ENCODE data around the gene FAM169A.
A peak's percentile ranks its signal among the peaks of the same experiment; 100 is the strongest.
"Not testable (repeated sequence)": the region's sequence is repeated elsewhere in the genome, so short reads cannot be mapped to it uniquely, and the experiment has no call there.

The FAM169A gene, protein sequence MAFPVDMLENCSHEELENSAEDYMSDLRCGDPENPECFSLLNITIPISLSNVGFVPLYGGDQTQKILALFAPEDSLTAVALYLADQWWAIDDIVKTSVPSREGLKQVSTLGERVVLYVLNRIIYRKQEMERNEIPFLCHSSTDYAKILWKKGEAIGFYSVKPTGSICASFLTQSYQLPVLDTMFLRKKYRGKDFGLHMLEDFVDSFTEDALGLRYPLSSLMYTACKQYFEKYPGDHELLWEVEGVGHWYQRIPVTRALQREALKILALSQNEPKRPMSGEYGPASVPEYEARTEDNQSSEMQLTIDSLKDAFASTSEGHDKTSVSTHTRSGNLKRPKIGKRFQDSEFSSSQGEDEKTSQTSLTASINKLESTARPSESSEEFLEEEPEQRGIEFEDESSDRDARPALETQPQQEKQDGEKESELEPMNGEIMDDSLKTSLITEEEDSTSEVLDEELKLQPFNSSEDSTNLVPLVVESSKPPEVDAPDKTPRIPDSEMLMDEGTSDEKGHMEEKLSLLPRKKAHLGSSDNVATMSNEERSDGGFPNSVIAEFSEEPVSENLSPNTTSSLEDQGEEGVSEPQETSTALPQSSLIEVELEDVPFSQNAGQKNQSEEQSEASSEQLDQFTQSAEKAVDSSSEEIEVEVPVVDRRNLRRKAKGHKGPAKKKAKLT

DNA sequence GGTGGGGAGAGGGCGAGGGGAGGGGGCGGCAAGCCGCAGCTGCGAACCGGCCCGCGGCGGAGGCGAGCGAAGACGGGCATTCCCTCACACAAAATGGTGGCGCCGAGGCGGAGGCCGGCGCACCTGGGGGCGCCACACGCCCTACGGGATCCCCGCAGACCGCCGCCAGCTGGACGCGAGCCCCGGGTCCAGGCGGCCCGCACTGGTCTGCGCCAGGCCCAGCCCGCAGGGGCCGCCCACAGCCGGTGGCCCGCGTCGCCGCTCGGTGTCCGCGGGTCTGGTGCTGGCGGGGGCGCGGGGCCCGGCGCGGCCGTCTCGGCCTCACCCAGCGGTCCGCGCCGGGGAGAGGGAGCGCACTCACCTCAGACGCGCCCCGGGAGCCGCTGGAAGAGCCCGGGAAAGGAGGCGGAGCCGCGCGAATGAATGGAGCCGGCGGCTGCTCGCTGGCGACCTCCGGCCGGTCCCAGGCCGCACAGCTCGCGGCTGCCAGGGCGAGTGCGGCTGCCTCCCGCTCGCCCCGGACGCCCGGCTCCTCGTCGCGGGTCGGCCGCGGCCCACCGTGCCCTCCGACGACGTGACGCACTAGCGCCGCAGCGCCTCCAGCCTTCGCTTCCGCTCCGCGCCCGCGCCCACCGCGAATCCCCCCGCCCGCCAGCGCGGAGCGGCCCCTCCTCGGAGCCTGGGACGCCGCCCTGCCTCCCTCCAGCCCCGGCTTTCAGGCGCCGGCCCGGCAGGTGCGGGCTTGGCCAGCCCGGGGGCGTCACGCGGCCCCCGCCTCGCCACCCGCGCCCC lies at the start of gene FAM169A:
FAM169A (minus strand) TSS at position 584 of the 792 bp plus-strand sequence. CDS start 24,711 bp downstream, outside the sequence.
- DNase-seq (ENCODE audit: low read depth): peak; percentile 16

DNA sequence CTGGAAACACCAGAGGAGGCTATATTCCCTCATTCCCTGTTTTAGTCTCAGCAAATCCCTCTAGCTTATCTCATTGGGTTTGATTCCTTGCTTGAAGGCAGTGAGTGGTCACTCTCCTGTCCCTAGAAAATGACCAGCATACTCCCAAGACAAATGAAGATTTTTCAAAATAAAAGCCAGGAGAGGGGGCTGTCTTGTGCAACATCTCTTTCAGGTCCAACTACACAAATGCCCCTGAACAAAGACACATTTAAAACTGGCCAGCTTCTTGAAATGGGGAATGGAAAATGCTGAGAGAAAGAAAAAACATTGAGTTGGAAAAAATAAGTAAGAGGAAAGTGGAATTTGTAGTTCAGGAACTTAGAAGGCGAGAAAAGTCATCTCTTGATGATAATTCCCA lies 49.3 kb upstream of the FAM169A start:
- no peak for DNase-seq (ENCODE audit: low read depth)

DNA sequence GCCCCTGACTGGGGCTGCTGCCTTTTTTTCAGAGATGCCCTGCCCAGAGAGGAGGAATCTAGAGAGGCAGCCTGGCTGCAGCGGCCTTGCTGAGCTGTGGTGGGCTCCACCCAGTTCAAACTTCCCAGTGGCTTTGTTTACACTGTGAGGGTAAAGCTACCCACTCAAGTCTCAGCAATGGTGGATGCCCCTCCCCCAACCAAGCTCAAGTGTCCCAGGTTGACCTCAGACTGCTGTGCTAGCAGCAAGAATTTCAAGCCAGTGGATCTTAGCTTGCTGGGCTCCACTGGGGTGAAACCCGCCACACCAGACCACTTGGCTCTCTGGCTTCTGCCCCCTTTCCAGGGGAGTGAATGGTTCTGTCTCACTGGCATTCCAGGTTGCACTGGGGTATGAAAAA lies 45.2 kb upstream of the FAM169A start:
- not testable (repeated sequence) for DNase-seq (ENCODE audit: low read depth)

DNA sequence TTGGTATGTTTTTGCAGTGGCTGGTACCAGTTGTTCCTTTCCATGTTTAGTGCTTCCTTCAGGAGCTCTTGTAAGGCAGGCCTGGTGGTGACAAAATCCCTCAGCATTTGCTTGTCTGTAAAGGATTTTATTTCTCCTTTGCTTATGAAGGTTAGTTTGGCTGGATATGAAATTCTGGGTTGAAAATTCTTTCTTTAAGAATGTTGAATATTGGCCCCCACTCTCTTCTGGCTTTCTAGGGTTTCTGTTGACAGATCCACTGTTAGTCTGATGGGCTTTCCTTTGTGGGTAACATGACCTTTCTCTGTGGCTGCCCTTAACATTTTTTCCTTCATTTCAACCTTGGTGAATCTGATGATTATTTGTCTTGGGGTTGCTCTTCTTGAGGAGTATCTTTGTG lies 43.7 kb upstream of the FAM169A start:
- DNase-seq (ENCODE audit: low read depth): not testable (repeated sequence)

DNA sequence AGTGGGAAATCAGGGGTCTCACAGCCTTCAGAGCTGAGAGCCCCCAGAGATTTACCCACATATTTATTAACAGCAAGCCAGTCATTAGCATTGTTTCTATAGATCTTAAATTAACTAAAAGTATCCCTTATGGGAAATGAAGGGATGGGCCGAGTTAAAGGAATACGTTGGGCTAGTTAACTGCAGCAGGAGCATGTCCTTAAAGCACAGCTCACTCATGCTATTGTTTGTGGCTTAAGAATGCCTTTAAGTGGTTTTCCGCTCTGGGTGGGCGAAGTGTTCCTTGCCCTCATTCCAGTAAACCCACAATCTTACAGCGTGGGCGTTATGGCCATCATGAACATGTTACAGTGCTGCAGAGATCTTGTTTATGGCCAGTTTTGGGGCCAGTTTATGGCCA lies 42.0 kb upstream of the FAM169A start:
- DNase-seq (ENCODE audit: low read depth): not testable (repeated sequence)

DNA sequence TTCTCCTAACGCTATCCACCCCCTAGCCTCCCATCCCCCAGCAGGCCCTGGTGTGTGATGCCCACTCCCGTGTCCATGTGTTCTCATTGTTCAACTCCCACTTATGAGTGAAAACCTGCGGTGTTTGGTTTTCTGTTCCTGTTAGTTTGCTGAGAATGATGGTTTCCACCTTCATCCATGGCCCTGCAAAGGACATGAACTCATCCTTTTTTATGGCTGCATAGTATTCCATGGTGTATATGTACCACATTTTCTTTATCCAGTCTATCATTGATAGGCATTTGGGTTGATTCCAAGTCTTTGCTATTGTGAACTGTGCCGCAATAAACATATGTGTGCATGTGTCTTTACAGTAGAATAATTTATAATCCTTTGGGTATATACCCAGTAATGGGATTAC lies 38.5 kb upstream of the FAM169A start:
- not testable (repeated sequence) for DNase-seq (ENCODE audit: low read depth)

DNA sequence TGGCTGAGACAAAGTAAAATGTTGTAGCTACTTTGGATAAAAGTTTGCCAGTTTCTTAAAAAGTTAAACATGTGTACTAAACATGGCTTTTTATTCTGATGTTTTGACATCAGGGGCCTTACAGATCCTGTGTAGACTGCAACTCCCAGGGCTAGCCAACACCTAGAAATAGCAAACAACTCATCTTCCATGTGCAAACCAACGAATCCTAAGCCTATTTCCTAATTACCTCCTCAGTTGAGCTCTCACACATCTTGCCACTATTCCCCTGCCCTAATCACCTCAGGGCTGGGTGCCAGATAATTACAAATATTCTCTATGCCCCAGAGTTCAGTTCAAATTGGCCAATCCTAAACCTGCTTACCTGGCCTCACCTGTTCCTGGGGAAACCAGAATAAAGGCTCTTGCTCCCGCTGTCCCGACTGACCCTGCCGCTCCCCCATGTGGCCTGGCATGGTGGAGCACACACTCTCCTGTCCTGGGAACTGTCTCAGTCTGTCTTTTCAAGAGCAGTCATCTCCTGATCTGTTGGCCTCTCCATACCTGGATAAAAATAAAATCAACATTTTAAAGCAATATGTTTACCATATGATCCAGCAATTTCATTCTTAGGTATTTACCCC lies 37.1 kb upstream of the FAM169A start:
- DNase-seq (ENCODE audit: low read depth): no peak

DNA sequence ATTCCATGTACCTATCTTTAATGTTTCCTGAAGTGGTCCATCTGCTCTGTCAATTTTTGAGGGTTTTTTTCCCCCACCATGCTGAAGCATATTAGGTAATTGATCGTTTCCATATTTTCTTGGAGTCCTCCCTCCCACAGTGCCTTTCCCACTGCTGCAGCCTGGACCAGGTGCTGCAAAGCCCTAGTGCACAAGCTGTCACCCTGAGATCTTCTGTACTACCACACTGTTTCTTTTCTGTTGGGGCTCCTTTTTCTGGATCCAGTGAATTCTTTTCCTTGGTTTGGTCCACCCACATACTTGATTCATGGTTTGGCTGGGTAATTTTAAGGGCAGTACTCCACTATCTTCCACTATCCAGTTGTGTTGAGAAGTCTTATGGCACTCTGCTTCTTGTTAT lies 30.9 kb upstream of the FAM169A start:
- no peak for DNase-seq (ENCODE audit: low read depth)

DNA sequence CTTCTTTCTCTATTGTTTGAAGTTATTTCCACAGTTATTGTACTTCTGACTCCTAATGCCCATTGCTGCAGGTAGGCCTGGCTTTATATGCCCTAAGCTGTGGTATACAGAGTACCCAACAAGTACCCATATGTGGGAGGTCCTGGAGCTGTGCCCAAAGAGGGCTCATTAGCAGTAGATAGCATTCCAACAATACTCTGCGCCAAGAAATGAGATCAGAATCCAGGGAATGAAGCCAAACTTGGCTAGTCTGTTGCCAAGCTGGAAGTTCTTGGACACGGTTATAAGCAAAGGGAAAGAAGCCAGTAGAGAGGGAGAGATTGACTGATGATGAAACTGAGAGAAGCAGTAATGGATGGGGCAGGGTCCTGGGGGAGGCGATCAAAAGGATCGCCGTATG lies 29.7 kb upstream of the FAM169A start:
- DNase-seq (ENCODE audit: low read depth): no peak

DNA sequence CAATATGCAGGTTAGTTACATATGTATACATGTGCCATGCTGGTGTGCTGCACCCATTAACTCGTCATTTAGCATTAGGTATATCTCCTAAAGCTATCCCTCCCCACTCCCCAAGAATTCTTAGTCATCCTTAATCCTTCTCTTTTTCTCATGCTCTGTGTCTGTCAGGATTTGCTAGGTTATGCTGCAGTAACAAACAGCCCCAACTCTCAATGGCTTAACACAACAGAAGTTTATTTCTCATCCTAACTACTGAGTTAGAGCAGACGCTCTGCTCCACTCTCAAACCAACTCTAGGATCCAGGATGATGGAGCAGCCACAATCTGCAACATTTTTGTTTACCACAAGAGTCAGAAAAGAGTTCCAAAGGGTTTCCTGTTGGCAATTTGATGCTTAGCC lies 28.2 kb upstream of the FAM169A start:
- no peak for DNase-seq (ENCODE audit: low read depth)

DNA sequence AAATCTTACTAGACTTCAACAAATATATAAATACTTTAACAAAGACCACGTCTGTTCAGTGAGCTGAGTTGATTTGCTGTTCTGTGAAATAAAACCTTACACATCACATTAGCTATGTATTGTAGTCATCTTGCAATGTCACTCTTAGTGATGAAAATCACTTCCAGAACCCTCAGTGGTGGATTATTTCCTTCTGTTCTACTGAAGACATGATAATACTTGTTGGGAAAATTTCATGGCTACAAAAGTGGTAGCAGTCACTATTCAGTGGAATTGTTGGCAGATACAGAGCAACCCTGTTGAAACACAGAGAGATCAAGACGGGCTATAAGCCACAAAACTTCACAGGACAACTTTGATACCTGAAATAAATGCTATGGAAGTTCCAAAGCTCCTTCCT lies 26.7 kb upstream of the FAM169A start:
- no peak for DNase-seq (ENCODE audit: low read depth)

DNA sequence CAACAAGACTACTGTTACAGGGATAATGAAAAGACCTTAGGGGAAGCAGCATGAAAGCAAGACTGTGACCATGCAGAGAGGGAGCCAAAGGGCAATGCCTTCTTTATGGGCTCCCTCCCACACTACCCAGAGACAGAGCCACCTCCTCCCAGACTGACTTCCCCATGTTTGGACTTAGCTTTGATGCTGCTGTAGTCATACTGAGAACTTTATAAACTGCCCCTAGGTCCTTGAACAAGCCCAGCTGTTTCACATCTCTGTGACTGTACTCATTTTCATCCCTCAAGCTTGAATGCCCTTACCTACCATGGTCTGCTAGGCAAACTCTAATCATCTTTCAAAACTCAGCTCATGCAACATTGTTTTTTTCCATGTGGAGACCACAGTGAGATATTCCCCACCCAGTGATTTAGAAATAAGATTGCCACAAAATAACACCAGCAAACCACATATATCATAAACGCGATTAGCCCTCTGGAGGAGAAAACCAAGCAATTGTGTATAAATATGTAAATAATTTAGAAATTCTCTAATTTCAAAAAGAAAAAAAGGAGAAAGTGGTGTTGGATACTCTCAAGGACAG lies 23.4 kb upstream of the FAM169A start:
- no peak for DNase-seq (ENCODE audit: low read depth)

DNA sequence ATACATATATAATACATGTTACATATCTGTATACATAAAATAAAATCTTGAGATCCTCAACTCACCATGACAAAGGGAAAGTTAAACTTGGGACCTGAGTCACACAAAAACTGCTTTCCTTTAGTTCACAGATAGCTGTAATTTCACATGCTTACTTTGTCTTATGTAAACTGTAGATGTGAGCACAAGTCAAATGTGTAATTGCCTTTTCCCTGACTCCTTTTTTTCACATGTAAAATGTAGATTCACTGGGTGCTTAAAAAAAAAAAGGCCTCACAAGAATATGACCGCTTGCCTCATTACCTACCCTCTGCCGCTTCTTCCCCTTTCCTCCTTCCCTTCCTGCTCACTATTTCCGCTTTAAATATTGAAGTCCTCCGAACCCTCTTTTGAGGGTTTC lies 21.9 kb upstream of the FAM169A start:
- no peak for DNase-seq (ENCODE audit: low read depth)

DNA sequence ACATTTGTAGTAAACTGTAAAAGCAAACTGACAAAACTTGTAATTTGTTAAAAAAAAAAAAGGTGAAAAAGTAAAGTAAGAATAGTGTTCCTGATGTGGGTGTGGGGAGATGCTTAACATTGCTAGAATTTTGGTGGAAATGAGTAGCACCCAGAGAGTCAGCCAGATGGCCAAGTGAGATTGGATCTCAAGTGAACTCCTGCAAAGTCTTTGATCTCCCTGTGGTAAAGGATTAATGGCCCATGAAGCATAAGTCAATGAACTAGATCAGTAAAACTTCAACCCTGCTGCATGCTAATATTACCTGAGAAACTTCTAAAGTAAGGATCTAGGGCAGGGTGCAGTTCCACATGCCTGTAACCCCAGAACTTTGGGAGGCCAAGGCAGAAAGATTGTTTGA lies 19.0 kb upstream of the FAM169A start:
- no peak for DNase-seq (ENCODE audit: low read depth)

DNA sequence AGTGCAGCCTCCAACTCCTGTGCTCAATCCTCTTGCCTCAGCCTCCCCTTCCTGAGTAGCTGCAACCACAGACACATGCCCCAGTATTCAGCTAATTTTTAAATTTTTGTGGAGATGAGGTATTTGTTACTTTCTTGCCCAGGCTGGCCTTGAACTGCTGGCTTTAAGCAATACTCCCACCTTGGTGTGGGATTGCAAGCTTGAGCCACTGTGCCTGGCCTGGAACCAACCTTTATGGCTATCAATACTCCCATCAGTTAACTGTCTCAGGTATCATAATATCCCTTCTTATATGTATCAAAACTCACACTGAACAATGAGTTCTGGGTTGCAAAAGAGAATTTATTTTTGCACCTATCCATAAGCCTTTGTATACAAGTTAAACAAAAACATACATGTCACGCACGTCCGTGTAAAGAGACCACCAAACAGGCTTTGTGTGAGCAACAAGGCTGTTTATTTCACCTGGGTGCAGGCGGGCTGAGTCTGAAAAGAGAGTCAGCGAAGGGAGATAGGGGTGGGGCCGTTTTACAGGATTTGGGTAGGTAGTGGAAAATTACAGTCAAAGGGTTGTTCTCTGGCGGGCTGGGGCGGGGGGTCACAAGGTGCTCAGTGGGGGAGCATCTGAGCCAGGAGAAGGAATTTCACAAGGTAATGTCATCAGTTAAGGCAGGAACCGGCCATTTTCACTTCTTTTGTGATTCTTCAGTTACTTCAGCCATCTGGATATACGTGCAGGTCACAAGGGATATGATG lies 16.4 kb upstream of the FAM169A start:
- not testable (repeated sequence) for DNase-seq (ENCODE audit: low read depth)

DNA sequence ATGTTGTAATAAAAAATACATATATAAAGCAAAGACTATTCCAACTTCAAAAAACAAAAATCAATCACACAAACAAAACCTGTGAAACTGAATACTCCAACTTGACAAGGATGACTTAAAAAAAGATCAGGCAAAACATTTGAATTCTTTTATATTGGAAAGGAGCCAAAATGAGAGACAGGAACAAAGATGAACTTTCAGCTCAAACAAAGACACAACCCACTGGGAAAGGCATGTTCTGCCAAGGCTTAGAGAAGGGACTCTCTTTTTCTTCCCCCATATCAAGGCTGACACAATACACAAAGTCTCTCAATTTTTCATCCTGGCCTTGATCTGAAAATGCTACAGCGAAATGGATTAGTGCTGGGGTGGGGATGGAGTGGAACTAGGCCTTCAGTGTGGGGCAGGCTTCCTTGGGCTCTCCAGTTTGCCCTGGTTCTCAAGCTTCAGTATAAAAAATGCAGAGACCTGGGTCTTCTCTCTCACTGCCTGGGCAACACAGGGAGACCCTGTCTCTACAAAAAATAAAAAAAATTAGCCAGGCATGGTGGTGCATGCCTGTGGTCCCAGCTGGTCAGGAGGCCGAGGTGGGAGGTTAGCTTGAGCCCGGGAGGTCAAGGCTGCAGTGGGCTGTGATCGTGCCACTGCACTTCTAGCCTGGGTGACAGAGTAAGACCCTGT lies 11.6 kb upstream of the FAM169A start:
- DNase-seq (ENCODE audit: low read depth): no peak

DNA sequence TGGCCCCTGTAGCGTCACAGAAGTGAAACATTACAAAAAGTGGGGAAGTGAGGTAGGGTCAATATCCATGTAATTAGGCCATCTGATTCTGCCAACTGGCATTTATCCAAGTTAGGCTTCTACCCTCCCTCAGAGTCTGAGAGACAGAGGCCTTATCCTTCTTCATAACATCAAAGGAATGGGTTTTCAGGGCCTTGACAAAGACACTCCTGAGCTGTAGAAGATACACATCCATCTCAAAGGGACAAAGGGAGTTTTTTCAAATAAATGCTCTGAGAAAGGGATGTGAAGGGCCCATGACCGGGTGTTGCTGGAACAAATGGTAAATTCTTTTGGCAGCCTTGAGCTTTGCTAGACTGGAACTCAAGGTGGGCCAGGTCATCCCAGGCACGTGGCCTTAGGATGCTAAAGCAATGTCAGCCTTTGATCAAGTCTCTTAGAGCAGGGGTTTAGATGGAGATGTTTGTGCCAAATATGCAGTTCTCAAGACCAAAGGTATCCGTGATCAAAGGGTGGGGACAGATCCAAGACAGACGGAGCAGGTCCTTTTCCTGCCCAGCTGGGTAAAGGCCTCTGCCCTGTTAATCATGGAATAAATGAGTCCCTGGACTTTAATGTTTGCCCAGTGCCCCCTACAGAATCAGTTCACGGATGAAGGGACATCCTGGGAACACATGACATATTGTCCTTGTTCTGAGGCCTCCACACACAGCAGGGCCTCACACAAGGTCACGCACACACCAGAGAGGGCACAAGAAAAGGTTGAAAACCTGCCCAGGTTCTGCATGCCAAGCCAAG lies 10.0 kb upstream of the FAM169A start:
- no peak for DNase-seq (ENCODE audit: low read depth)

DNA sequence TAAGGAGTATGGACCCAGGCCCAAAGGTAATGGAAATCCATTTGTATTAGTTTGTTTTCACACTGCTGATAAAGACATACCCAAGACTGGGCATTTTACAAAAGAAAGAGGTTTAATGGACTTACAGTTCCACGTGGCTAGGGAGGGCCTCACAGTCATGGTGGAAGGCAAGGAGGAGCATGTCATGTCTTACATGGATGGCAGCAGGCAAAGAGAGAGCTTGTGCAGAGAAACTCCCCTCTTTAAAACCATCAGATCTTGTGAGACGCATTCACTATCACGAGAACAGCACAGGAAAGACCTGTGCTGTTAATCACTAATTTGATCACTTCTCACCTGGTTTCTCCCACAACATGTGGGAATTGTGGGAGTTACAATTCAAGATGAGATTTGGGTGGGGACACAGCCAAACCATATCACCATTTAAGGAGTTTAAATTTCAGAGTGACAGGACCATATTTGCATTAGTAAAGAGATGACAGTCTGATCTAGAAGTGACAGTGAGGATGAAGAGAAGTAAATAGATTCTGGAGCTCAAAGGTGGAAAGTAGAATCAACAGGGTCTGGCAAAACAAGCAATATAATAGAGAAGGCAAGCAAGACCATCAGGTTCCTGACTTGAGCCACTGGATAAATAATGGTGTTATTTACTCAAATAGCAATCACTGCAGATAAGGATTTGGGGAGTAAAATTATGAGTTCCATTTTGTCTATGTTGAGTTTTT lies 7.5 kb upstream of the FAM169A start:
- no peak for DNase-seq (ENCODE audit: low read depth)

Data from activated T-helper 9 cell treated with anti-CD3 and anti-CD28 coated beads, Interleukin-2, amount 50 U/mL, for 16 hours (primary cell).